CD4-positive, alpha-beta T cell treated with Interleukin-15 for 1 hour (primary cell): Measurements from ENCODE around the gene POTEJ.
"Not testable (repeated sequence)": the region's sequence is repeated elsewhere in the genome, so short reads cannot be mapped to it uniquely, and the experiment has no call there.

Experiments
- DNase-seq: peaks from one replicate; pipeline ENCODE4 v3.0.0-alpha.2; 2020

The POTEJ gene

DNA sequence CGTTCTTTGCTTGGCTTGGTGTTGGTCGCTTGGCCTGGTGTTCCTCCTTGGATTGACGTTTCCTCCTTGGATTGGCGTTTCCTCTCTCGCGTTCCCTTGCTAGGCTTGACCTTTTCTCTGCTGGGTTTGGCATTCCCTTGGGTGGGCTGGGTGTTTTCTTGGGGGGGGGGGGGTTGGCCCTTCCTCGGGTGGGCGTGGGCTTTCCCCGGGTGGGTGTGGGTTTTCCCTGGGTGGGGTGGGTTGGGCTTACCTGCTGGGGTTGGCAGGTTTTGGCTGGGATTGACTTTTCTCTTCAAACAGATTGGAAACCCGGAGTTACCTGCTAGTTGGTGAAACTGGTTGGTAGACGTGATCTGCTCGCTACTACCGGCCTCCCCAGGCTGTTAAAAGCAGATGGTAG, at the start of gene POTEJ:
TSS of gene POTEJ (plus strand) at position 301 of the 400 bp plus-strand sequence. CDS start at position 394, 93 bp downstream.
- not testable (repeated sequence) for DNase-seq

DNA sequence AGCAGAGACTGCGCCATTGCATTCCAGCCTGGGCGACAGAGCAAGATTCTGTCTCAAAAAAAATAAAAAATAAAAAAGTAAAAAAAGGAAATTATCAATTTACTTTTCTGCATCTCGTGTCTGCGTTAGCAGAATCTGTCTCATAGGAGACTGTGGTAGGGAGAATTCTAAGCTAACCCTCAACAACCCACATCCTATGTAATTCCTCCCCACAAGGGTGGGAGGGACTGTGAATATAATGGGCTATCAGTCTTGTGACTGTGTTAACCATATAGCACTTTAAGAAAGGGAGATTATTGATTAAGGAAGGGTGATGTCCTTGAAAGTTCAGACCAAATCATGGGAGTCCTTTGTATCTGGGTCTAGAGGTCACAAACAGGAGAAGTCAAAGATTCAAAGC, 45.1 kb upstream of the POTEJ start:
- DNase-seq: not testable (repeated sequence)

DNA sequence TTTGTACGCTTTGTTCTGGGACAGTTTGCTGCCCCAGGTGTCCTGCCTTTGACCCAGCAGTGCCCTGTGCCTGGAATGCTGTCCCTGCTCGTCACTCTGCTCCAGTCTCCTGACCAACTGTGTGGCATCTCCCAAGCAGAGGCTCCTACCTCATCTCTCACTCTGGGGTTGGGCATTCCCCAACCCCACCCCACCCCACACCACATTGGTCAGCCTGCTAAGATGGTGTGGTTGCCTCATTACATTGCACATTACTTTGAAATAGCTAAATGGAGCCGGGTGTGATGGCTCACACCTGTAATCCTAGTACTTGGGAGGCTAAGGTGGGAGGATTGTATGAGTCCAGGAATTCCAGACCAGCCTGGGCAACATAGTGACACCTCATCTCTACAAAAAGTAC, 39.3 kb upstream of the POTEJ start:
- not testable (repeated sequence) for DNase-seq

DNA sequence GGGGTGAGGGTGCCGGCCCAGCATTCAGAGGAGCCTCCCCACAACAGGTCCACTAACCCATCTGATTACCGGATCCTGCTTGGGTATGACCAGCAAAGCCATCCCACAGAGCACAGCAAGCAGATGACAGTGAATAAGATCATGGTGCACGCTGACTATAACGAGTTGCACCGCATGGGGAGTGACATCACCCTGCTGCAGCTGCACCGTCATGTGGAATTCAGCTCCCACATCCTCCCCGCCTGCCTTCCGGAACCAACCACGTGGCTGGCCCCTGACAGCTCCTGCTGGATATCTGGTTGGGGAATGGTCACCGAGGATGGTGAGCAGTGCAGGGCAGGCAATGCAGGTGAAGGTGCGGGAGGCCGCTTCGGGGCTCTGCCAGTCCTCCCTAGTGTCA, 37.0 kb upstream of the POTEJ start:
- not testable (repeated sequence) for DNase-seq

DNA sequence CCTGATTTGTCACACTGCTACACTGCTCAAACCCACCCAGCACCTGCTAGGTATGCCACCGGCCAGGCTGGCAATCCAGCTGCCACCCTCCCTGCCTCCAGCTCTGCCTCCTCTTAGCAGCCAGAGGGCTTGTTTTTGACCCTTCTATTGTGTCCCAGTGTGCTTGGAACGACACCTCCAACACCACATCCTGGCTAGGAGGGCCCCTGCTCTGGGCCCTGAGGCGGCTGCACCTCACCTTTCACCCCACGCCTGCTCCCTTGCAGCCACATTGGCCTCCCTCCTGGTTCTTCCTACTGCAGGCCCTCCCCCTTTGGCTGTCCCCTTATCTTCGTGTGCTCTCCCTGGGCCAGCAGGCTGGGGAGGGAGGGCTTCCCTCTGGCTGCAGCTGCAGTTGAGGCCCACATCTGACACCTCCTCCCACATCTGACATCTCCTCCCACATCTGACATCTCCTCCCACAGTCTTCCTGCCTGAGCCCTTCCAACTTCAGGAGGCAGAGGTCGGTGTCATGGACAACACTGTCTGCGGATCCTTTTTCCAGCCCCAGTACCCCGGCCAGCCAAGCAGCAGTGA, 34.9 kb upstream of the POTEJ start:
- DNase-seq: not testable (repeated sequence)

DNA sequence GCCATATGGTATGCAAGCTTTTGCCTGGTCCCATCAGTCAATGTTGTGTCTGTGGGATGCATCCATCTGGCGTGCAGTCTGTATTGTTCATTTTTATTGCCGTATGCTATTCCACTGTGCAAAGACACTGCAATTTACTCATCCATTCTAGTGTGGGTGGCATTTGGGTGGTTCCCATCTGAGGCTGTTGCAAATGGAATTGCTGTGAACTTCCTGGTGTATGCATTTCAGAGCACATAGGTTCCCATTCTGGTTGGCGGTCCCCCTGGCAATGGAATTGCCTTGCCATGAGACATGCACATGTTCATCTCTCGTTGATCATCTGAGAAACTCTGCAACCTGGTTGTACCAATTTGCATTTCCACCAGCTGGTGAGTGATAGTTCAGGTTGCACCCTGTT, 33.7 kb upstream of the POTEJ start:
- DNase-seq: not testable (repeated sequence)

DNA sequence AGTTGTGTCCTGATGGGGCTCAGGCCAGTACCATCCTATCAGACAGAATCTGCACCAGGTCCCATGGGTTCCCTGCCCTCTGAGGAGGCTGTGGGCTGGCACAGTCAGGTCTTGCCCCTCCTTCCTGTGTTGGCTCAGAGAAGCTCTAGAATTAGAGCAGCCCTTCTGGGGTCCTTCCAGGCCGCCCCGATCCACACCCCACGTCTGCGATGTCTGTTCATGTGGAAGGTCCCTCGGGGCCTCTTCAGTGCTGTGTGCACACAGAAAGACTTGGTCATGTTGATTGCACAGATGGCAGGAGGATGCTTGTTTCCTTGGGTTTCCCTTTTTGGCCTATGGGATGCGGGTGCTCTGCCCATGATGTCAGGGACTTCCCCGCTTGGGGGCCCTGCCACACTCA, 32.1 kb upstream of the POTEJ start:
- DNase-seq: not testable (repeated sequence)

DNA sequence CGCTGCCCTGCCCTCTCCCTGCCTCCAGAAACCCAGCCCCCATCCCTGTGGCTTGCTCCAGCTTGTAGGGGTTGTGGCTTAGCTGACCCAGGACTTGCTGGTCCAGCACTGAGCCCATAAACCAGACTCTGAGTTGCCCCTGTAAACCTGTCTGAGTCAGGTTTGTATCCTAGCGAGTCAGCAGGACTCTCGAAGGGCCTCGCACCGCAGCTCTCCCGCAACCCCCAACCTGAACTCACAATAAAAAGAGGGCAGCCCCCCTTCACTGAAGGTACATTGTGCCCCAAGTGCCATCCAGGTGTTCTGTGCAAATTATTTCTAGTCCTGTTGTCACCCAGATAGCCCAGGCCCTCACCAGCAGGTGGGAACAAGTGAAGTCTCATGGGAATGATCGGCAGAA, 29.7 kb upstream of the POTEJ start:
- DNase-seq: not testable (repeated sequence)

DNA sequence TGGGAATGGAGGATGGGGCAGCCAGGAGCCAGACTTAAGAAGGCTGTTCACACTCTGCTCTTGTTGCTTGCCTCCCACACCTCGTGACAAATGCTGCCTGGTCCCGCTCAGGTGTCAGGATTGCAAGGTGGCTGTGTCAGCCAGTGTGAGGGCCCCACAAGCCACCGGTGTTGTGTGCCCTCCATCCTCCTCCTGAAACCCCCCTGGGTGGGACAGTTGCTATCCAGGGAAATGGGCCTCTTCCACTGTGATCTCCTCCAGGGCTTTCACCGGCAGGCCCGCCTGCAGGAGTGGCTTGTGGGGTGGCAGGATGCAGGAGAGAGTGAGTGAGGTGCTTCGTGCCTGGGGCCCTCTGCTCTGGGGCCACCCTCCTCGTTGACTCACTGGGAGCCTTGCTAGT, 28.3 kb upstream of the POTEJ start:
- DNase-seq: not testable (repeated sequence)

DNA sequence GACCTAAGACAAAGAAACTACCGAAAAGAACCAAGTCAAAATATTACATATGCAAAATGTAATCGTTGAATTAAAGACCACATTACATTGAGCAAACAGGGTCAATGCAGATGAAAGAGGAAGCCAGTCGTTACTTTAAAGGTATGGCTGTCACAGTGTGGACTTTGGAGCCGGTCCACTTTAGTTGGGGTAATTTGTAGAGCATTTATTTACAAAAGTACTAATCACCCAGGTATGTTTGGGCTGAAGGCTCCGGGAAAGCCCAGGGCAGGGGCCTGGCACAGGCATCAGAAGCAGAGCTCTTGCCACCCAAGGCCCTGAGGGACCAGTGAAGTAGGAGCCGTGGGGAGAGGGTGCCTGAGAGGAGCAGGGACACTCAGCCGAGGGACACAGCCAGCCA, 27.7 kb upstream of the POTEJ start:
- DNase-seq: not testable (repeated sequence)

DNA sequence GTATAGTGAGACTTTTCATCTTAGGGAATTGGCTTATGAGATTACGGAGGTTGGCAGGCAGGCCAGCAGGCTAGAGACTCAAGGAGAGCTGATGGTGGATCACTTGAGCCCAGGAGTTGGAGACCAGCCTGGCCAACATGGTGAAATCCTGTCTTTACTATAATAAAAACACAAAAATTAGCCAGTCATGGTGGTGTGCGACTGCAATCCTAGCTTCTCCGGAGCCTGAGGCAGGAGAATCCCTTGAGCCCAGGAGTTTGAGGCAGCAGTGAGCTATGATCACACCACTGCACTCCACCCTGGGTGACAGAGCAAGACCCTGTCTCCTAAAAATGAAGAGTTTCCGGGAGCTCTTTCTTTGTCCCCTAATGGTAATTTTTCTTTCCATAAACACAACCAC, 26.5 kb upstream of the POTEJ start:
- not testable (repeated sequence) for DNase-seq

DNA sequence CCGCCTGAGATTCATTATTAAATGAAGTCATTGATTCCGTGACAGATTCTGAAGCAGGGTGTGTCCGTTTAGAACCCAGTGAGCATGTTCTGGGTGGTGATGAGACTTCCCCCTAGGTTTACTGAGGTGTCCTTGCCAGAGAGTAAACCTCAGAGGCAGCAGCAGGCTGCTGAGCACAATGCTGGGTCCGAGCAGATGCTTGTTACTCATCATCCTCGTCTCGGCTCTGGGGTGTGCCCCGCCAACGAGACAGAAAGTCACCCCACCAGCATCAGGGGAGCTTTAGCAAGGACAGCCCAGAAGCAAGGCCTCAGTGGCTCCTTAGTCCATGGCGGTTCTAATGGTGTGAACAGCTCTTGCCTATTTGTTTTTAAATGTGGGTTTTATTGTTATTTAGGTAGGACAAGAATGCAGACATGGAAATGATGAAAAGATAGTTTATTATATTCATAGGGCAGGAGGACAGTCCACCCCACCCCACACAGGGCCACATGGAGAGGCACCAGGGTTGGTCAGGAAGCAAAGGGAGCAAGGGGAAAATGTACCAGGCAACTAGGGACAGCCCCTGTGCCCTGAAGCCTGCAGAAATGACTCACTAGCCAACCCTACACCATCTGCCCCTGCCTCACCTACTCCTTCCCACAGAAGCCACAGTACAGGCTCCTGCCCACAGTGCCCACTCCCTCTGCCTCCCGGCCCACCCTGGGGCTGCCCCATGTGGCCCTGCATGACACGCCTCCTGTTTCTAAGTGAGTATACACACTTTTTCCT, 22.4 kb upstream of the POTEJ start:
- DNase-seq: not testable (repeated sequence)

DNA sequence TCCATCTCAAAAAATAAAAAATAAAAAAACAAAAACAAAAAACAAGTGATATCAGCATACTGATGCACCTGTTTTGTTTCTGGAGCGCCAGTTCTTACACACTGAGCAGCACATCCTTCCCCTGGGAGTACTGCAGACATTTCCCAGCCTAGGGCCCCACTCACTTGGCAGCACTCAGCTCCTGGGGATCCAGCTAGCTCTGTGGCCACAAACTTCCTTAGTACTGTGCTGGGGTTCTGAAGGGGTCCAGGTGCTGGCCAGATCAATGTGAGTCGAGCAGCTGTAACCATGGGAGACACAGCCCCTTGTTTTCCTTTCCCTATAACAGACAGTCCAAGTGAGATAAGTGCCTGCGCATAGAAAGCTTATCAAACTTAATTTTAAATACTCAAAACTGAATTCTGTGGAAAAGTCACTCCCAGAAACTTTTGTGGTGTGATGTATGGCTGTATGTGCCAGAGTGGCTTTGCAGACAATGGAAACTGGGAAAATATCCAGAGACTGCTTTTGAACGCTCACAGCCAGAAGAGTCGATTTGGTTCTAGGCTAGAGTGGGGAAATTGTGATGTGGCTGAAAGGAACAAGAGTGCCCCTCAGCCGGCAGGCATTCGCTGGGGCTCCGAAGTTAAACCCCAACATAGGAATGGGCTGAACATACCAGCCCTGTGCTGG, 20.9 kb upstream of the POTEJ start:
- DNase-seq: not testable (repeated sequence)

DNA sequence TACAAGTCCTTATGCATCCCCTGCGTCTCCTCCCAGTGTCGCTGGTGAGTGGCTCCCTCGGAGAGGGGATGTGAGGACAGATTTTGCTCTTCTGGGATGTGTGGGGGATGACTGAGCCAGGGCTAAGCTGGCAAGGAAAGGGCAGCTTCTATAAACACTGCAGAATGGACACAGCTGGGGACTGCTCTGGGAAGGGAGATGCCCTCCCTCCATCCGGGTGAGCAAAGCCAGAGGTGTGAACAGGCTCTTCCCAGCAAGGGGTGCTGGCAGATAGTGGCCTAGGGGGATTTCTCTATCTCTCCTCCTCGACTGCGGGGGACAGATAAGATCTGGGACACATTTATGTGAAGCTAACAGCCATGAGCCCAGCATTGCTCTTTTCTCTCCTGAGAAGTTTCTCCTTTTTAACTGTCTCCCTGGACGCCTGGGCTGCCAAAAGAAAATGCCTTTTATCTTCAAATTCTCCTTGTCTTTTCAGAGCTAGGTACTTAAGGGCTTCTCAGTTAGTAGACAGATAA, 20.3 kb upstream of the POTEJ start:
- DNase-seq: not testable (repeated sequence)

DNA sequence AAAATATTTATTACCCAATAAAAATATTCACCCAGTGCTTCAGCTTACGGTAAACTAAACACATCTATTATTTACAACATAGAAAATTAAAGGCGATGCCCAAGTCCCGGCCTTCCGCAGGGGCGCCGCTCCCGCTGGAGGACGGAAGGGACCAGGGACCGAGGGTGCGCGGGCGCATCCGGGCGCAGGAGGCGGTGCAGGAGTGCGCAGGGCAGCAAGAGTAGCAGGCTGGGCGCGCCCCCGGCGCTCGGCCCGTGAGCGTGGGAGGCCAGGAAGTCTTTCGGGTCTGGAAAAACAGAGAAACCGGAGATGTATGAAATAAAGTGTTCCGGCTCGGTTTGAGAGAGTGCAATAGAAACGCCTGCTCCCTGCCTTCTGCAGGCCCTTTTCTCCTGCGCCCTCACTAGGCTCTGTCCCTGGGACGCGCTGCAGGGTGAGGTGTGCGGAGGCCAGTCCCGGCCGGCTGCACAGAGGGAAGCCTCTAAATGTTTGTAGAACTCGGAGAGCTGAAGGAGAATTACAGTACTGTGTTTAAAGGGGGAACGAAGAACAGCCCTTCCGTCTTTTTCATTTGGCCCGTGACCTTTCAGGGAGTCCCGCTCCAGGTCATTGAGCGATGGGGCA, 18.3 kb upstream of the POTEJ start:
- not testable (repeated sequence) for DNase-seq

DNA sequence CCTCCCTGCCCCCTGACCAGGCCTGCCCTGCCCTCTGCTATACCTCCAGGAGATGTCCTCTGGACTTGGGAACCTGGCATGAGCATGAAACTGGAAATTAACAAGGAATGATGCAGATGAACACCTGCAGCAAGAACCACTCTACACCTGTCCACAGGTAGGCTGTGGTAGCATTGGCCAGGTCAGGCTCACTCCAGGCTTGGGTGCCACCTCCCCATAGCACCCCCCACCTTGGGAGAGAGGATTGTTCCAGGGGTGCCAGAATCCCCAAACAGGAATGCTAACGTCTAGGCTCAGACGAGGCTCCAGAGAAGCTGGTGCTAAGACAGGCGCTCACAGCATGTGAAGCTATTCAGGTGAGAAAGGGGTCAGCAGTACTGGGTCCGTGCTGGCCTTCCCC, 17.2 kb upstream of the POTEJ start:
- DNase-seq: peak; percentile 14

DNA sequence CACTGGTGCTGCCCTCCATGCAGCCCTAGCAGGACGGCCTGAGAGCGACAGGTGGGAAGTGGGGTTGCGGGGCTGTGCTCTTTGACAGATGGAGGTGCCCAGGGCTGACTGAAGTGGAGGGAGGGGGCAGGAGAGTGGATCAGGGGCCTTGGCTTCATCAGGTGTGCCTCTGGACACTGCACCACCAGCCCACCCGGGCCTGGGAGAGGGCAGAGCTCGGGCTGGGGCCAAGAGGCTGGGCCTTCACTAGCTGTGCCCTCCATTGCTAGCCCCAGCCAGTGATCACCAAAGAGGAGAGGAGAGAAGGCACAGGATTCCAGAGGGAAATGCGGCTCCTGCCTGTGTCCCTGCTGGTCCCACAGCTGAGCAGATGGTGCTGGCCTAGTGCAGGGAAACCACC, 14.5 kb upstream of the POTEJ start:
- DNase-seq: peak; percentile 15

DNA sequence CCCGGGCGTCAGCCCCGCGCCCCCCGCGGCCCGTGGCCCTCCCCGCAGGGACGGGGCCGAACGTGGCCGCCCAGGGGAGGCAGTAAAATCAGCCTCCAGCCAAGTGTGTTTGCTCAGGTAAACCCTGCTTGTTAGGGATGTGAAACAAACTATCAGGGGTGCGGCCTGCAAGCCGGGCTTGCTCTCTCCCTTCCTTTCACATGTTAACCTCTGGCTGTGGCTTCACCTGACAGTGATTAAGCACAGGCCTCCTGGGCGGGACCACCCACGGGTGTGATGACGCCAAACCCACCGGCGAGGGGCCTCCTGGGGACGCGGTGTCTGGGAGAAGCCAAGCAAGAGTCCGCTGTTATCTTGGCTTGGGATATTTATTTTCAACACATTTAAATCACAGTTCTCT, 13.2 kb upstream of the POTEJ start:
- DNase-seq: not testable (repeated sequence)

DNA sequence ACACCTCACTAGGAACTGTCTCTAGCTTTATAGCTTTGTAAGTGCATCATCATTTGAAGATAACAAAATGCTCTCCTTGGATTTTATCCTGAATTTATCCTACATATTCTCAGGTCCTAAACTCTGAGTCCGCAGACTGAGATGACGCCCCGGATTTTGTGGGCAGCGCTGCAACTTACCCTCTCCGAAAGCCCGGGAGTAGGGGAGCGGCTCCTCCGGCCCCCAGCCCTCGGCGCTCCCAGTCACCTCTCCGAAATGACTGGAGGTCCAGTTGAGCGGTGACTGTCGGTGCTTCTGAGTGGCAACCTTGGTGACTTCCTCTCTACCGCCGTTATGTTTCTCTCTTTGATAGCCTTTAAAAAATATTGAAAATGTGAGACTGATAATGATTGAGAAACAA, 12.8 kb upstream of the POTEJ start:
- not testable (repeated sequence) for DNase-seq

DNA sequence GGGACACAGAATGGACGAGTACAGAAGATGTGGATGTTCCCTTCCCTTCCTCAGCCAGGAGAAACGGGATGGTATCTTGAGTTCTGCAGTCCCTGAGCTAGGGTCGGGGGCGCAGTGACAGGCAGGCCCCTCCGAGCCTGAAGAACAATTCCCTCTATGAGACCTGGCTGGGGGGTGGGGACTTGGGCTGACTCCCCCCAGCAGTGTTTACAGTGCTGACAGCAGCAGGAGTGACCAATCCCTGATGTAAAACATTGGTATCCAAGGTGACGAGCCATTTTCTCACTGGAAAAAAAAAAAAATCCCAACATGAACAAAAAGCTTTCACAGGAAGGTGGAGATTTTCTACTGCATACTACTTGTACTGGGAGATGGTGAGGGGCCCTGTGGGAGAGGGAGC, 11.8 kb upstream of the POTEJ start, which contains the start of gene CFC1:
TSS of gene CFC1 (minus strand) at position 183 of the 400 bp plus-strand sequence. CDS start 288 bp downstream, outside the sequence.
- not testable (repeated sequence) for DNase-seq

DNA sequence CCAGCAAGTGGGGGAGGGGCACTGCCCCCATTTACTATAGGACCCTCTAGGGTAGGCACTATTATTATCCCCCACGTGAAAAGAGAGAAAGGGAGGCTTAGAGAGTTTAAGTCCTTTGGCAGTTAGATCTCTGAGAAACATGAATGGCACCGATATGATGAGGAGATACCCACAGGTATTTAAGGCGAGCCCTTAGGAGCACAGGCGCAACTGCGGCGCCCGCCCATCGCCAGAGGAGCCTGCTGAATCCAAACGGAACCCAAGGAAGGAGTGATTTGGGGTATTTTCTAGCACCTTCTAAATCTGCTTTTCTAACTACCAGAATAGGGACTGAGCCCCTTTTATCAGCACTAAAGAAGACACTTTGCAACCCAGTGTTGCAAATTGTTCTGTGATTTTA, 11.3 kb upstream of the POTEJ start:
- not testable (repeated sequence) for DNase-seq

DNA sequence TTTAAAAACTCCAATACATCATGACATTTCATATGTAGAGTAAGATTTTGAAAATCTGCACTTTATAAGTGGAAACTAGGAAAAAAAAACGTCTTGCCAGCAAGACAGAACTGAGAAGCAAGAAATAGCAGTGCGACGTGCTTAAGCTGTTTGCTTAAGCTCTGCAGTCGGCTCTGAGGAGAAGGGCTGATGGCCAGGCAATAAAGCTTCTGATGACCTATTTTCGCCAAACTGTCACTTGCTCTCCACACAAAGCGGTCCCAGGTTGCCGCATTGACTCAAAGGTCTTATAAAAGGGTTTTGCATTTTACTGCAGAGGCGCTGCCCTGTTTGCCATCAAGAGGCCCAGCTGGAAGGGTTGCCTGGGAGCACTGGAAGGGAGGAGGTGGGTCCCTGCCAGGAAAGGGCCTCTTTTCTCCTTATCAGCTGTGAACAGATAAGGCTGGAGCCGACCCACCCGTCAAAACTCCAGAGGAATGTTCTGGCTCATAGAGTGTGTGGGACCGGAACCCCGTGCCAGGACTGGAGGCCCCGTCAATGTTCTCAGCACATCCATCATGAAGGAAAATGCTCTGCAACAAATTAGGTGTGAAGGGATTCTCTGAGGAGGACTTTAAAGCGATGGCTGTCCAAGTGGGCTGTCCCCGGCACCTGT, 9.5 kb upstream of the POTEJ start:
- not testable (repeated sequence) for DNase-seq
